CD4-positive, CD25-positive, alpha-beta regulatory T cell (primary cell): ENCODE data around the gene NRAP. TPM values are rescaled to one million over a fixed set of nuclear protein-coding genes. Genes with fewer than 3 reads are reported as not detected.

Experiments
- ATAC-seq, 2 donors: fragments of 150-1000 bp; cut with Tn5 transposase; one replicate each; pipeline ENCODE4 v1.10.0; 2021; ENCODE audit warnings: low read depth in 2 of 2, moderate number of reproducible peaks in 2 of 2, moderate library complexity in 1 of 2
- DNase-seq, 3 donors: peaks; one replicate each; pipeline versions ENCODE4 v3.0.0 to v3.0.0-alpha.2; 2012 to 2022; ENCODE audit warnings: mixed read lengths in 1 of 3
- H3K27ac ChIP-seq: one replicate; pipeline ENCODE4 v1.7.0; 2013; ENCODE audit warnings: mild to moderate bottlenecking, low read length; ENCODE audit not compliant: insufficient read depth, poor library complexity, severe bottlenecking
- H3K27me3 ChIP-seq: one replicate; pipeline ENCODE4 v1.7.0; 2013; ENCODE audit warnings: low read length; ENCODE audit not compliant: control insufficient read depth, insufficient read depth
- H3K36me3 ChIP-seq: one replicate; pipeline ENCODE4 v1.7.0; 2013; ENCODE audit warnings: mild to moderate bottlenecking, low read length, moderate library complexity; ENCODE audit not compliant: control insufficient read depth, insufficient read depth
- H3K4me1 ChIP-seq: 2 replicates; pipeline ENCODE4 v1.7.0; 2013; ENCODE audit warnings: mild to moderate bottlenecking, low read length; ENCODE audit not compliant: insufficient read depth, control insufficient read depth, poor library complexity, severe bottlenecking
- H3K4me3 ChIP-seq: one replicate; pipeline ENCODE4 v1.7.0; 2013; ENCODE audit warnings: low read depth, mild to moderate bottlenecking, low read length, moderate library complexity
- H3K9me3 ChIP-seq, 2 experiments: 1 replicate in 1 of 2; 2 replicates in 1 of 2; pipeline ENCODE4 v1.7.0; 2013; ENCODE audit warnings: low read length in 2 of 2, mild to moderate bottlenecking in 1 of 2, moderate library complexity in 1 of 2; ENCODE audit not compliant: control insufficient read depth in 2 of 2
- H3K27ac Mint-ChIP-seq, 3 donors: one replicate each; pipeline ENCODE4 v1.8.0; 2020 to 2022; ENCODE audit warnings: mild to moderate bottlenecking in 3 of 3, mixed read lengths in 3 of 3, moderate library complexity in 2 of 3
- H3K27me3 Mint-ChIP-seq: one replicate; pipeline ENCODE4 v1.8.0; 2022; ENCODE audit warnings: mild to moderate bottlenecking, mixed read lengths
- H3K36me3 Mint-ChIP-seq: one replicate; pipeline ENCODE4 v1.8.0; 2020; ENCODE audit warnings: mixed read lengths
- H3K4me1 Mint-ChIP-seq, 4 donors: one replicate each; pipeline ENCODE4 v1.8.0; 2020 to 2022; ENCODE audit warnings: mixed read lengths in 4 of 4, mild to moderate bottlenecking in 1 of 4
- H3K4me3 Mint-ChIP-seq, 4 donors: one replicate each; pipeline ENCODE4 v1.8.0; 2020 to 2022; ENCODE audit warnings: mild to moderate bottlenecking in 4 of 4, mixed read lengths in 4 of 4, moderate library complexity in 3 of 4
- H3K9me3 Mint-ChIP-seq, 7 donors: one replicate each; pipeline ENCODE4 v1.8.0; 2020 to 2022; ENCODE audit warnings: mixed read lengths in 7 of 7, mild to moderate bottlenecking in 3 of 7, moderate library complexity in 2 of 7
- polyA plus RNA-seq, 4 donors: library from polyadenylated mRNA; unstranded; fragments of 300-500 nt; fragmentation: Illumina TruSeq; gene quantifications; one replicate each; pipeline ENCODE4 v1.2.3, GENCODE V29; 2021
- total RNA-seq: library from RNA; stranded (reverse); gene quantifications from one replicate; pipeline ENCODE4 v1.2.3, GENCODE V29; 2022

Gene NRAP
- total and polyA plus RNA-seq, 5 donors from 2014 or later = not detected

DNA sequence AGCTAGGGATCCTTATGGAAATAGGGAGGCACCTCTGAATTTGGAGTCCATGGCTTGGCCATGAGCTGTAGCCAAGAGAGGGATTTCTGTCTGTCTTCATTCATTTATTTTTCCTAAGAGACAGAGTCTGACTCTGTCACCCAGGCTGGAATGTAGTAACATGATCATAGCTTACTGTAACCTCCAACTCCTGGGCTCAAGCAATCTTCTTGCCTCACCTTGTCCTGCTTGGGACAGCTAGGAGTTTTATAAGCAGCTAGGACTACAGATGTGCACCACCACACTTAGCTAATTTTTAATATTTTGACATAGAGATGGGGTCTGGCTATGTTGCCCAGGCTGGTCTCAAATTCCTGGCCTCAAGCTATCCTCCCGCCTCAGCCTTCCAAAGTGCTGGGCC is 119.4 kb downstream of the NRAP start:
- DNase-seq (no peak), ATAC-seq (no peak)
- H3K36me3 ChIP-seq = no peaks in the 10 kb centered on the region
- Mint-ChIP-seq H3K4me3 (no peak overlapping the region), H3K36me3 (no peaks in the 10 kb centered on the region), H3K27me3 (no peaks in the 10 kb centered on the region), H3K9me3 (peaks cover 0 to 6% (median 0%) of the 10 kb centered on the region in 7 donors), H3K4me1 (no peaks in the 10 kb centered on the region), H3K27ac (no peak overlapping the region)
- no peak overlapping the region for H3K27ac ChIP-seq
- H3K27me3 ChIP-seq = no peaks in the 10 kb centered on the region
- no peak overlapping the region for H3K4me3 ChIP-seq
- no peaks in the 10 kb centered on the region for H3K4me1 ChIP-seq
- H3K9me3 ChIP-seq = no peaks in the 10 kb centered on the region

DNA sequence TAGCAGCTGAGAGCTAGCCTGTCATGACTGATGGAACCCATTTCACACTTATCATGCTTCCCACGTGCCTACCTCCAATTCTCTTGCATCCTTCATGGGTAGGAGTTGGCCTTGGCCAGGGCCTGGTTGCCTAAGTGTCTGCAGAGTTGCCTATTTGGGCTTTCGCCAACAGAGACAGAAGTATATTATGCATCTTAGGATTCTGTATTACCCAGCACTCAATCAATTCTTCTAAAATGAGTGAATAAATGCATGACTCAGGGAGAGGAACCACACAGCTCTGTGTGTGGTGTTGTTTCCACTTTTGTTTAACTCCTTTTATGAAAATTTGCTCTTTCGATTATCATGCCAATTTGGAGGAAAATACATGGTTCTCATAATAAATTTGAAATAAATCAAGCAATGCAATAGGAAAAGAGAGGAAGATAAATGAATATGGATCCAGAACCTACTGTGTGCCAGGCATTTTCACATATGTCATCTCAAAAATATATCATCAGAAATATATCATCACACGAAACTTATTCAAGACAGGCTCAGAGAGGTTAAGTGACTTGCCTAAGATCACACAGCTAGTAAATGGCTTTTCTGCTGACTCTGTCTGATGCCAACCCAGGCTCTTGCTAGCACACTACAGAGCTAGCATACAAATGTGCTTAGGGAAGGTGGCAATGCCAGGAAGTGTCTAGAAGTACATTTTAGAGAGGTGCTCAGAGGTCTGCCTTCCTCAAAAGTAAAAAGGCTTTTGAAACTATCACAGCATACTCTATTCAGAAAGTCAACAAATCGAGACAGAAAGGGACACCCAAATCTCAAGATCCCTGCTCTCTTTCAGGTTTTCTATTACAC is 120.5 kb downstream of the NRAP start:
- Histone ChIP-seq H3K27ac (no peak overlapping the region), H3K9me3 (no peaks in the 10 kb centered on the region), H3K4me3 (no peak overlapping the region), H3K27me3 (no peaks in the 10 kb centered on the region), H3K4me1 (no peaks in the 10 kb centered on the region), H3K36me3 (no peaks in the 10 kb centered on the region)
- Mint-ChIP-seq H3K27me3 (no peaks in the 10 kb centered on the region), H3K4me1 (no peaks in the 10 kb centered on the region), H3K36me3 (no peaks in the 10 kb centered on the region), H3K9me3 (peaks cover 0 to 4% (median 0%) of the 10 kb centered on the region in 7 donors), H3K27ac (no peak overlapping the region), H3K4me3 (no peak overlapping the region)
- DNase-seq (no peak), ATAC-seq (no peak)

GRCh38 chr10:113541549-113541927 is 122.3 kb downstream of the NRAP start:
- no peaks in the 10 kb centered on the region for H3K4me1 Mint-ChIP-seq
- ATAC-seq (no peak), DNase-seq (no peak)
- Histone ChIP-seq H3K9me3 (no peaks in the 10 kb centered on the region), H3K36me3 (no peaks in the 10 kb centered on the region), H3K27me3 (no peaks in the 10 kb centered on the region), H3K27ac (no peak overlapping the region), H3K4me3 (no peak overlapping the region), H3K4me1 (no peaks in the 10 kb centered on the region)
- H3K9me3 Mint-ChIP-seq = peaks cover 0 to 4% (median 0%) of the 10 kb centered on the region in 7 donors
- H3K4me3 Mint-ChIP-seq = no peak overlapping the region
- no peaks in the 10 kb centered on the region for H3K36me3 Mint-ChIP-seq
- no peaks in the 10 kb centered on the region for H3K27me3 Mint-ChIP-seq
- H3K27ac Mint-ChIP-seq = no peak overlapping the region

GRCh38 chr10:113540845-113541548 is 122.8 kb downstream of the NRAP start:
- no peaks in the 10 kb centered on the region for H3K27me3 Mint-ChIP-seq
- H3K27me3 ChIP-seq = no peaks in the 10 kb centered on the region
- no peak overlapping the region for H3K27ac Mint-ChIP-seq
- no peak overlapping the region for H3K27ac ChIP-seq
- H3K9me3 ChIP-seq = no peaks in the 10 kb centered on the region
- no peak overlapping the region for H3K4me3 Mint-ChIP-seq
- no peaks in the 10 kb centered on the region for H3K4me1 Mint-ChIP-seq
- no peaks in the 10 kb centered on the region for H3K36me3 ChIP-seq
- peaks cover 0 to 4% (median 0%) of the 10 kb centered on the region in 7 donors for H3K9me3 Mint-ChIP-seq
- DNase-seq = no peak
- ATAC-seq = no peak
- H3K36me3 Mint-ChIP-seq = no peaks in the 10 kb centered on the region
- no peaks in the 10 kb centered on the region for H3K4me1 ChIP-seq
- H3K4me3 ChIP-seq = no peak overlapping the region

DNA sequence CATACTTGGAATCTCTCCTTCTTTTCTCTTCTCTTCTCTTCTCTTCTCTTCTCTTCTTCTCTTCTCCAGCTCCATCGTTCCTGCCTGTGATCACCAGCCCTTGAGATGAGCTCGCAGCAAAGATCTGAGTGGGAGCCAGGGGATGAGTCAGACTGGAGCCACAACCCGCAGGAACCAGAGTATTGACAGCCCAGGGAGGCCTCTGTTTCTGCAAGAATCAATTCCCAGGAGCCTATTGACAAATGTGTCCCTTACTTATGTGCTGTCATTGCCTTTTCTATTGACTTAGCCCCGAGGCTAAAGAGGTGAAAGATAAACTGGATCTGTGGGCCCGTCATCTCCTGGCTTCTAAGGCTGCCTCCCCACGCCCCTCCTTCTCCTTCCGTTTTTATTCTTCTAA is 124.1 kb downstream of the NRAP start:
- ATAC-seq (no peak), DNase-seq (no peak)
- H3K27me3 Mint-ChIP-seq = no peaks in the 10 kb centered on the region
- no peaks in the 10 kb centered on the region for H3K36me3 Mint-ChIP-seq
- H3K4me3 Mint-ChIP-seq = no peak overlapping the region
- Histone ChIP-seq H3K36me3 (no peaks in the 10 kb centered on the region), H3K27me3 (no peaks in the 10 kb centered on the region), H3K4me3 (no peak overlapping the region), H3K4me1 (no peaks in the 10 kb centered on the region), H3K27ac (no peak overlapping the region), H3K9me3 (no peaks in the 10 kb centered on the region)
- H3K9me3 Mint-ChIP-seq = peaks cover 0 to 4% (median 0%) of the 10 kb centered on the region in 7 donors
- H3K4me1 Mint-ChIP-seq = no peaks in the 10 kb centered on the region
- H3K27ac Mint-ChIP-seq = no peak overlapping the region

Other genes starting within 250 kb of the NRAP start
- not detected for gene HABP2, start 111.0 kb downstream of the NRAP start, total RNA-seq
- not detected for gene HABP2, start 111.0 kb downstream of the NRAP start, polyA plus RNA-seq
- 13.5 TPM for gene CASP7, start 15.9 kb upstream of the NRAP start, total RNA-seq
- 10 to 100 TPM; 11.1 to 24.2 (median 22.3) TPM for gene CASP7, start 15.9 kb upstream of the NRAP start, polyA plus RNA-seq
- gene PLEKHS1, start 87.6 kb upstream of the NRAP start, total RNA-seq = 0.12 TPM
- not detected for gene PLEKHS1, start 87.6 kb upstream of the NRAP start, polyA plus RNA-seq
- gene DCLRE1A, start 190.0 kb upstream of the NRAP start, total RNA-seq = 4.4 TPM
- gene DCLRE1A, start 190.0 kb upstream of the NRAP start, polyA plus RNA-seq = 1 to 10 TPM; 4.7 to 9.1 (median 6.6) TPM
- 13.0 TPM for gene NHLRC2, start 190.6 kb upstream of the NRAP start, total RNA-seq
- 1 to 10 TPM; 3.9 to 8.0 (median 6.8) TPM for gene NHLRC2, start 190.6 kb upstream of the NRAP start, polyA plus RNA-seq